ENCODE measurements around the gene ANKAR.
"Not testable (repeated sequence)": the region's sequence is repeated elsewhere in the genome, so short reads cannot be mapped to it uniquely, and the experiment has no call there.

The ANKAR gene

GRCh38 chr2:189698020-189698887 is 23.8 kb downstream of the ANKAR start:
- DNase-seq: peak in 1 of 10 donors; percentile 15
- intact Hi-C loops (cut with DNase I): loop anchor here (1.0 kb wide), 1 partner anchor 37 kb away; the partner anchor contains the start of gene ASNSD1

- no peak for DNase-seq
- intact Hi-C loops (cut with DNase I): no loop called here
These were observed 26.2 kb downstream of the ANKAR start for GRCh38 chr2:189700681-189701080.

- intact Hi-C loops (cut with DNase I): no loop called here
- no peak for DNase-seq
These were observed 27.6 kb downstream of the ANKAR start for GRCh38 chr2:189702071-189702470.

- intact Hi-C loops (cut with DNase I): no loop called here
- no peak for DNase-seq
These were observed 35.2 kb downstream of the ANKAR start for GRCh38 chr2:189709501-189710221.

GRCh38 chr2:189717593-189717992 is 43.1 kb downstream of the ANKAR start:
- intact Hi-C loops (cut with DNase I); DNase-seq: not testable (repeated sequence)

GRCh38 chr2:189719571-189719970 is 45.1 kb downstream of the ANKAR start:
- intact Hi-C loops (cut with DNase I): no loop called here
- DNase-seq: no peak

GRCh38 chr2:189723192-189723591 is 48.7 kb downstream of the ANKAR start:
- DNase-seq: no peak
- intact Hi-C loops (cut with DNase I): no loop called here

All from posterior cingulate gyrus (tissue), 11 donors.